HUES6 (cell line): Measurements from ENCODE around the gene ATP2C1.

ENCODE experiments used
- H3K27ac ChIP-seq: 2 replicates; pipeline ENCODE4 v1.7.0; 2013; ENCODE audit warnings: low read depth, mild to moderate bottlenecking, low read length, inconsistent platforms
- H3K27me3 ChIP-seq: 2 replicates; pipeline ENCODE4 v1.6.1; 2013; ENCODE audit warnings: low read length; ENCODE audit not compliant: control insufficient read depth, insufficient read depth
- H3K36me3 ChIP-seq: 2 replicates; pipeline ENCODE4 v1.6.1; 2013; ENCODE audit warnings: low read length; ENCODE audit not compliant: control insufficient read depth, insufficient read depth
- H3K4me1 ChIP-seq: 2 replicates; pipeline ENCODE4 v1.6.1; 2013; ENCODE audit warnings: low read length; ENCODE audit not compliant: control insufficient read depth, insufficient read depth
- H3K4me3 ChIP-seq: 2 replicates; pipeline ENCODE4 v1.5.1; 2013; ENCODE audit warnings: low read depth, low read length
- H3K9ac ChIP-seq: one replicate; pipeline ENCODE4 v1.6.1; 2013; ENCODE audit warnings: mild to moderate bottlenecking, low read length
- H3K9me3 ChIP-seq: 2 replicates; pipeline ENCODE4 v1.6.1; 2013; ENCODE audit warnings: low read depth, low read length; ENCODE audit not compliant: control insufficient read depth, insufficient read depth

The ATP2C1 gene

DNA sequence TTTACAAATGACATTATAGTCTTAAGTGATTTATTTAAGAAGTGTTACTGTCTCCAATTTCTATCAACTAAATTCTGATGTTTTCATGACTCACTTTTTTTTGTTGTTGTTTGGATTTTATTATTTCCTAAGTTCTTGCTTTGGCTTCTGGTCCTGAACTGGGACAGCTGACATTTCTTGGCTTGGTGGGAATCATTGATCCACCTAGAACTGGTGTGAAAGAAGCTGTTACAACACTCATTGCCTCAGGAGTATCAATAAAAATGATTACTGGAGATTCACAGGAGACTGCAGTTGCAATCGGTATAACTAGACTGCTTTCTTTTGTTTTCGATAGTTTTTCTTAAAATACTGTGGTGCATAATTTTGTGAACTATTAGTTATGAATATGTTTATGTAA is 85.2 kb downstream of the ATP2C1 start:
- Histone ChIP-seq H3K9me3 (no peaks in the 10 kb centered on the region), H3K27ac (no peak overlapping the region), H3K4me3 (no peak overlapping the region), H3K4me1 (no peaks in the 10 kb centered on the region), H3K9ac (no peak overlapping the region), H3K27me3 (no peaks in the 10 kb centered on the region), H3K36me3 (peaks cover 16% of the 10 kb centered on the region)

DNA sequence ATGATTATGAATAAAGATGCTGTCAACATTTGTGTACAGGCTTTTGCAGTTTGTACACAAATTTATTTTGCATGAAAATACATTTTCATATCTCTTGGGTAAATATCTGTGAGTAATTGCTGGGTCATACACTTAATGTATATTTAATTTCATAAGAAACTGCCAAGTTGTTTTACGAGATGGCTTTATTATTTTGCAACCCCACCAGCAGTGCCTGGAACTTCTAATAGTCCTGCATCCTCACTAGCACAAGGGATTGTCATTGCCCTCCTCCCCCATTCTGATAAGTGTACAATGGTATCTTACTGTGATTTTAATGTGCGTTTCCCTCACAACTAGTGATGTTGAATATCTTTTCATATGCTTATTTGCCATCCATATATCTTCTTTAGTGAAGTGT is 87.6 kb downstream of the ATP2C1 start:
- no peaks in the 10 kb centered on the region for H3K9me3 ChIP-seq
- H3K27me3 ChIP-seq: no peaks in the 10 kb centered on the region
- H3K4me3 ChIP-seq: no peak overlapping the region
- H3K27ac ChIP-seq: no peak overlapping the region
- peaks cover 8% of the 10 kb centered on the region for H3K36me3 ChIP-seq
- H3K4me1 ChIP-seq: no peaks in the 10 kb centered on the region
- H3K9ac ChIP-seq: no peak overlapping the region

DNA sequence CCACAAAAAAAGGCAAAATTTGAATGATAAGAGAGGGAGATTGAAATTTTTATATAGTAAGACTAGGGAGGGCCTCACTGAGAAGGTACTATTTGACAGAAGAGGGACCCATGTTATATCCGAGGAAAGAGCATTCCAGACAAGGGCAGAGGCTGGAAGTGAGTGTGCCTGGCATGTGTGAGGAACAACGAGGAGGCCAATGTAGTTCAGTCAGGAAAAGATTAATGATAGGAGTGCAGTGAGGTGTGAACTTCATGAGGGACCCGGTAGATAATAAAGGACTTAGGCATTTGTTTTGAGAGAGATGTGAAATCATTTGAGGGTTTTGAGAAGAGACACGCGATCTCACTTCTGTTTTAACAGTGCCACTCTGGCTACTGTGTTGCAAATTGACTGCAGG is 96.4 kb downstream of the ATP2C1 start:
- peaks cover 16% of the 10 kb centered on the region for H3K36me3 ChIP-seq
- no peak overlapping the region for H3K4me3 ChIP-seq
- H3K27me3 ChIP-seq: no peaks in the 10 kb centered on the region
- H3K4me1 ChIP-seq: no peaks in the 10 kb centered on the region
- no peaks in the 10 kb centered on the region for H3K9me3 ChIP-seq
- H3K9ac ChIP-seq: no peak overlapping the region
- no peak overlapping the region for H3K27ac ChIP-seq

GRCh38 chr3:130991126-130991525 is 97.2 kb downstream of the ATP2C1 start:
- no peak overlapping the region for H3K27ac ChIP-seq
- H3K9me3 ChIP-seq: no peaks in the 10 kb centered on the region
- no peaks in the 10 kb centered on the region for H3K4me1 ChIP-seq
- H3K27me3 ChIP-seq: no peaks in the 10 kb centered on the region
- no peak overlapping the region for H3K9ac ChIP-seq
- H3K4me3 ChIP-seq: no peak overlapping the region
- peaks cover 18% of the 10 kb centered on the region for H3K36me3 ChIP-seq

DNA sequence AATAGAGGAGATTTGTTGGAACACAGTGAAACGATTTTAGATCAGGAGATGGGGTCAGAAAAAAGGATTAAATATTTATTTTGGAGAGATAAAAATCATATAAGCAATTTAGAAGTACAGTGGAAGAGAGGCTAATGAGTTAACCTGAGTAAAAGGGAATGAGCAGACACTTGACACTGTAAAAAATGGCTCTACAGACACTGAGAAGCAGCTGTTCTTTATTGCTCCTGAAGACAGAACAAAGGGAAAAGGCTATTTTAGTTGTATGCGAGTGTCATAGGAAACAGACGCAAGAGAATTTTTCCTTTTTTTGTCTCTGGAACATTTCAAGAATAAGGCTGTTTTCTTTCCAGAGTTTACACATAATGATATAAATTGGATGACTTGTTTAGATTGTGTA is 98.5 kb downstream of the ATP2C1 start:
- Histone ChIP-seq H3K4me3 (no peak overlapping the region), H3K9me3 (no peaks in the 10 kb centered on the region), H3K27me3 (no peaks in the 10 kb centered on the region), H3K9ac (no peak overlapping the region), H3K4me1 (no peaks in the 10 kb centered on the region), H3K36me3 (peaks cover 30% of the 10 kb centered on the region), H3K27ac (no peak overlapping the region)

DNA sequence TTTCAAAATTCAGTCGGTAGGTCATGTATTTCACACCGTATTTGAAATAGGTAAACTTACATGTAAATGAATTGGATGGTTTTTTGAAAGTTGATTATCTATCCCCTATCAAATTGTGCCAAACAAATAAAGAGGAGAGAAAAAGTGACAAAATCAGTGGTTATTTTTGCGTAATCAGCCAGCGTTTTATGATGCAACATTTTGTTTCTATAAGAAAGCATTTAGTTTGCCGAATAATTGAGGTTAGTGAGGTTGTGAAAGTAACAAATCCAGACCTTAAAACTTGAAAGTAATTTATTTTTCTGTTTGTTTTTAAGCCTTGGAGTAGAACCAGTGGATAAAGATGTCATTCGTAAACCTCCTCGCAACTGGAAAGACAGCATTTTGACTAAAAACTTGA is 103.4 kb downstream of the ATP2C1 start:
- peaks cover 57% of the 10 kb centered on the region for H3K36me3 ChIP-seq
- H3K27me3 ChIP-seq: no peaks in the 10 kb centered on the region
- no peaks in the 10 kb centered on the region for H3K4me1 ChIP-seq
- H3K4me3 ChIP-seq: no peak overlapping the region
- H3K9ac ChIP-seq: no peak overlapping the region
- no peak overlapping the region for H3K27ac ChIP-seq
- no peaks in the 10 kb centered on the region for H3K9me3 ChIP-seq

- Histone ChIP-seq H3K36me3 (peaks cover 58% of the 10 kb centered on the region), H3K4me3 (no peak overlapping the region), H3K27me3 (no peaks in the 10 kb centered on the region), H3K9ac (no peak overlapping the region), H3K4me1 (no peaks in the 10 kb centered on the region), H3K27ac (no peak overlapping the region), H3K9me3 (no peaks in the 10 kb centered on the region)
These were observed 107.2 kb downstream of the ATP2C1 start for GRCh38 chr3:131001071-131001470.

GRCh38 chr3:131004603-131005002 is 110.7 kb downstream of the ATP2C1 start:
- peaks cover 43% of the 10 kb centered on the region for H3K36me3 ChIP-seq
- no peak overlapping the region for H3K9ac ChIP-seq
- H3K4me1 ChIP-seq: no peaks in the 10 kb centered on the region
- no peak overlapping the region for H3K4me3 ChIP-seq
- H3K9me3 ChIP-seq: no peaks in the 10 kb centered on the region
- H3K27ac ChIP-seq: no peak overlapping the region
- no peaks in the 10 kb centered on the region for H3K27me3 ChIP-seq

GRCh38 chr3:131007256-131007655 is 113.4 kb downstream of the ATP2C1 start:
- Histone ChIP-seq H3K36me3 (peaks cover 37% of the 10 kb centered on the region), H3K9ac (no peak overlapping the region), H3K4me3 (no peak overlapping the region), H3K9me3 (no peaks in the 10 kb centered on the region), H3K27ac (no peak overlapping the region), H3K27me3 (no peaks in the 10 kb centered on the region), H3K4me1 (no peaks in the 10 kb centered on the region)

DNA sequence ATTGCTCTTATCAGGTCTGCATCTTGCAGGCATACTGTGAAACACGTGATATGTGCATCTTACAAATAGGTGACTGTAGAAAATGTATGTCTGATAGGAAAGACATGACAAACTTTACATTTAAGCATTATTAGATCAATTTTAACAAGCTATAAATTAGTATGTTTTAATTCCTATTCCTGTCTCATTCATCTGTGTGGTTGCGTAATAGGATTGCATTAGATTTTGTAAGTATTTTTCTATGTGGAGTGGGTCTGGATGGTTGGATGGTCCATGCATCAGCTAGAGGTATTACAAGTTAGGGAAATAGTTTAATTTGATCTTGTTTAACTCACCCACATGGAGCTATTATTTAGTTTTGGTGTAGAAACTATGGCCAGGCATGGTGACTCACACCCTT is 113.9 kb downstream of the ATP2C1 start:
- H3K4me1 ChIP-seq: no peaks in the 10 kb centered on the region
- H3K9ac ChIP-seq: no peak overlapping the region
- H3K36me3 ChIP-seq: peaks cover 39% of the 10 kb centered on the region
- no peaks in the 10 kb centered on the region for H3K9me3 ChIP-seq
- no peak overlapping the region for H3K4me3 ChIP-seq
- H3K27me3 ChIP-seq: no peaks in the 10 kb centered on the region
- H3K27ac ChIP-seq: no peak overlapping the region

GRCh38 chr3:131008326-131008725 is 114.4 kb downstream of the ATP2C1 start:
- H3K9me3 ChIP-seq: no peaks in the 10 kb centered on the region
- no peaks in the 10 kb centered on the region for H3K27me3 ChIP-seq
- peaks cover 43% of the 10 kb centered on the region for H3K36me3 ChIP-seq
- H3K9ac ChIP-seq: no peak overlapping the region
- no peaks in the 10 kb centered on the region for H3K4me1 ChIP-seq
- no peak overlapping the region for H3K27ac ChIP-seq
- no peak overlapping the region for H3K4me3 ChIP-seq

DNA sequence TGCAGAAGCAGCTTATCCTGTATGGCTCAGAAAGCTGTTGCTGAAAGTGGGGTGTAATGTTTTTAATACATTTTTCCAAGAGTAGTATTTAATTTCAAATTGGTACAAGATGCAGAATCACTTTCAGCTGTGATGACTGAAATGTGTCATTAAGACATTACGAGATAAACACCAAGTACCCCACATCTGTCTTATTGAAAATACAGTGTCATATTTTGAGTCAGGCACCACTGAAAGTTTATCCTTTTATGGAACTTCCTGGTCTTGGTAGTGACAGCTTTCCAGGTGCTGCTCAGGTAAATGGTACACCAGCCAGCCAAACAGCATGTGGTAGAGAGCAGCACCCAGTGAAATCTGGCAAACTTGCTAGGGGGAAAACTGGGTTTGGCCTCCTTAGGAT is 115.8 kb downstream of the ATP2C1 start:
- H3K9ac ChIP-seq: no peak overlapping the region
- H3K27me3 ChIP-seq: no peaks in the 10 kb centered on the region
- peaks cover 45% of the 10 kb centered on the region for H3K36me3 ChIP-seq
- no peaks in the 10 kb centered on the region for H3K9me3 ChIP-seq
- no peaks in the 10 kb centered on the region for H3K4me1 ChIP-seq
- H3K4me3 ChIP-seq: no peak overlapping the region
- no peak overlapping the region for H3K27ac ChIP-seq
